GM13976 (cell line): ENCODE results near the gene CHRNA4.

Experiments used
- DNase-seq: peaks from one replicate; pipeline ENCODE4 v3.0.0; 2012; ENCODE audit warnings: low spot score
- in situ Hi-C: fragments of 300-500 bp; cut with MboI; formaldehyde crosslinking; loops from one replicate; pipeline ENCODE4 v1.12.0; 2022; ENCODE audit warnings: low sequenced_read_pairs, mixed read lengths, inconsistent platforms; ENCODE audit not compliant: unreplicated experiment
- TF ChIP-seq, protein P1 (sequence below): IDR thresholded peaks from 2 replicates; pipeline ENCODE4 v1.5.1; 2012; ENCODE audit warnings: borderline replicate concordance, mild to moderate bottlenecking; ENCODE audit not compliant: insufficient read depth; ENCODE audit errors: extremely low read depth, missing control alignments, control extremely low read depth

The CHRNA4 gene

DNA sequence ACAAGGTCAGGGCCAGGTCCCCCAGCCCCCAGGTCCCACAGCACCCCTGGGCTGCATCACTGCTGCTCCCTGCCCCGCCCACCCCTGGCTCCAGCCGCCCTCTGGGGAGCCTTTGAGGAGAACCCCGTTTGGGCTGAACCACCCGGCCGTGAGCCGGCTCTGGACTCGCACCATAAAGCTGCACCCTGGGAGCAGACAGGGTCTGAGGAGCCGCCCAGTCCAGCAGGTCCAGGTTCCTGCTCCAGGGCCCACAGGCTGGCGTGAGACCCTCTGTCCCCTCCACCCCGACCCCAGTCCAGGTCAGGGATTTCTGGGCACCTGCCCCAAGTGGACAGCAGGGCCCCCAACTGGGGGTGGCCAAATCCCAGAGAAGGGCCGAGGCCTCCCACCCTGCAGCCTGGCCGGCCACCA lies 8.3 kb downstream of the CHRNA4 start:
- in situ Hi-C loops, result no loop called here
- no peak for DNase-seq
- TF ChIP-seq, protein P1, sequence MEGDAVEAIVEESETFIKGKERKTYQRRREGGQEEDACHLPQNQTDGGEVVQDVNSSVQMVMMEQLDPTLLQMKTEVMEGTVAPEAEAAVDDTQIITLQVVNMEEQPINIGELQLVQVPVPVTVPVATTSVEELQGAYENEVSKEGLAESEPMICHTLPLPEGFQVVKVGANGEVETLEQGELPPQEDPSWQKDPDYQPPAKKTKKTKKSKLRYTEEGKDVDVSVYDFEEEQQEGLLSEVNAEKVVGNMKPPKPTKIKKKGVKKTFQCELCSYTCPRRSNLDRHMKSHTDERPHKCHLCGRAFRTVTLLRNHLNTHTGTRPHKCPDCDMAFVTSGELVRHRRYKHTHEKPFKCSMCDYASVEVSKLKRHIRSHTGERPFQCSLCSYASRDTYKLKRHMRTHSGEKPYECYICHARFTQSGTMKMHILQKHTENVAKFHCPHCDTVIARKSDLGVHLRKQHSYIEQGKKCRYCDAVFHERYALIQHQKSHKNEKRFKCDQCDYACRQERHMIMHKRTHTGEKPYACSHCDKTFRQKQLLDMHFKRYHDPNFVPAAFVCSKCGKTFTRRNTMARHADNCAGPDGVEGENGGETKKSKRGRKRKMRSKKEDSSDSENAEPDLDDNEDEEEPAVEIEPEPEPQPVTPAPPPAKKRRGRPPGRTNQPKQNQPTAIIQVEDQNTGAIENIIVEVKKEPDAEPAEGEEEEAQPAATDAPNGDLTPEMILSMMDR, result no peak

DNA sequence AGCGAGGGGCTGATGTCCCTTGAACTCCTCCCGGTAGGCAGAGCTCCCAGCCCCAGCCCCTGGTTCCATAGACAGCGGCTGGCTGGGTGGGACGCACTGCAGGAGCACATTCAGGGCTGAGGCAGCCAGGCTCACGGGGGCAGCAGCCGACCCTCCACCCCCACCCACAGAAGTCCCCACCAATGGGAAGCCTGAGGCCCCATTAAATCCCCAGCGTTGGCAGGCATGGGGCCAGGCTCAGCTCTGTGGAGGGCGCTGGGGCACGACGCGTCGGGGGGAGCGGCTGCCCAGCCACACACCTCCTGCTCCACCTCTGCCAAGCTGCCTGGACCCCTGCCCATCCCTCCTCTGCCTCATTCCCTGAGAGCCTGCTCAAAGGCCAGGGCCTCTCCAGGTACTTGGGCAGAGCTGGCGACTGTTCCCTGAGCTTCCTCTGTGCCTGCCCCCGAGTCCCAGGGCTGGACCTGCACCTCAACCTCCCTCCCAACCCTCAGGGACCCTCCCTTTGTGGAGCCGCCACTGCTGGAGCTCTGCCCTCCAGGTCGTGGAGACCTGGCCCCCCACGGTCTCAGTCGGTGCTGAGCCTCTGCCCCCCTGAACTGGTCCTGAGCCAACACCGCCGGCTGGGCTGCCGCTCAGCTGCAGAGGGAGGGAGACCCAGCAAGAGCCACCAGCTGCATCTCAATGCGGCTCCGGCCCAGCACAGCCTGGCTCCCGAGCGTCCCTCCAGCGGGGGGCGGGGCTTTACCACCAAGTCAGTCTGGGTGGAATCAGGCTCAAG lies 9.1 kb downstream of the CHRNA4 start:
- DNase-seq, result no peak
- TF ChIP-seq, protein P1, result no peak
- in situ Hi-C loops, result no loop called here

DNA sequence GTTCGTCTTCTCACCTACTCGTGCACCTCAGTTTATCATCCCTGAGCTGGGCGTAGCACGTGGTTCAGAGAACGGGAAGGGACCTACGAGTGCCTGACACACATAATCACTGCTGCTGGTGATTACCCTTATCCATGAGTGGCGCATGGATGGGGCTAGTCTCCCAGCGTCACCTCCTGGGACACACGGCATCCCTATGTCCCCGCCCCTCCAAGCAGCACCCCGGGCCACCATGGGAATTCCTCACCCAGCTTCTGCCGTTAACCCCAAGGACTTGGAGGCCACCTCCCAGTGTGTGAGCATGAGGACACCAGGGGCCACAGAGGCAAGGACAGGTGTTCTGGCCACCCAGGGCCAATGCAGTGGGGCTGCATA lies 9.8 kb downstream of the CHRNA4 start:
- DNase-seq, result no peak
- in situ Hi-C loops, result no loop called here
- TF ChIP-seq, protein P1, result no peak

DNA sequence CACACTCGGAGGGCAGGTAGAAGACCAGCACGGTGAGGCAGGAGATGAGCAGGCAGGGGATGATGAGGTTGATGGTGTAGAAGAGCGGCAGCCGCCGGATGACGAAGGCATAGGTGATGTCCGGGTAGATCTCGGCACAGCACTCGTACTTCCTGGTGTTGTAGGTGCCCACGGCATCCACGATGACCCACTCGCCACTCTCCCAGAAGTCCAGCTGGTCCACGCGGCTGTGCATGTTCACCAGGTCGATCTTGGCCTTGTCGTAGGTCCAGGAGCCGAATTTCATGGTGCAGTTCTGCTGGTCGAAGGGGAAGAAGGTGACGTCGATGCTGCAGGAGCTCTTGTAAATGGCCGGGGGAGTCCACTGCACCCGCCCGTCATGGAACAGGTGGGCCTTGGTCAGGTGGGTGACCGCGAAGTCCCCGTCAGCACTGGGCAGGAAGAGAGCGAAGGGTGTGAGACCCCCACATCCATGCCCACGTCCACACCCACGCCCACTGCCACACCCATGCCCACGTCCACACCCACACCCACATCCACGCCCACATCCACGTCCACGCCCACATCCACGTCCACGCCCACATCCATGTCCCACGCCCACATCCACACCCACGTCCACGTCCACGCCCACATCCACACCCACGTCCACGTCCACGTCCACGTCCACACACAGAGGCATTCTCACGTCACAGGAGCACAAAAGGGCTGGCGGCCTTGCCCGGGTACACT lies 10.4 kb downstream of the CHRNA4 start:
- DNase-seq, result no peak
- in situ Hi-C loops, result no loop called here
- TF ChIP-seq, protein P1, result no peak

DNA sequence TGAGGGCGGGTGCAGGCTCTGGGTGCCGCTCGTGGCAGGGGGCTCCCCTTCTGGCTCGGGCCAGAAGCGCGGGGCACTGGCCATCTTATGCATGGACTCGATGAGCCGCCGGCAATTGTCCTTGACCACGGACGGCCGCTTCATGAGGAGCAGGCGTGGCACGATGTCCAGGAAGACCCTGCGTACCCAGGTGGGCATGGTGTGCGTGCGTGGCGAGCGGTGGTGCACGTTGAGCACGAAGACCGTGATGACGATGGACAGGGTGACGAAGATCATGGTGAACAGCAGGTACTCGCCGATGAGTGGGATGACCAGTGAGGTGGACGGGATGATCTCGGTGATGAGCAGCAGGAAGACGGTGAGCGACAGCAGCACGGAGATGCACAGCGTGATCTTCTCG lies 11.0 kb downstream of the CHRNA4 start:
- no peak for DNase-seq
- TF ChIP-seq, protein P1, result no peak
- in situ Hi-C loops, result no loop called here

DNA sequence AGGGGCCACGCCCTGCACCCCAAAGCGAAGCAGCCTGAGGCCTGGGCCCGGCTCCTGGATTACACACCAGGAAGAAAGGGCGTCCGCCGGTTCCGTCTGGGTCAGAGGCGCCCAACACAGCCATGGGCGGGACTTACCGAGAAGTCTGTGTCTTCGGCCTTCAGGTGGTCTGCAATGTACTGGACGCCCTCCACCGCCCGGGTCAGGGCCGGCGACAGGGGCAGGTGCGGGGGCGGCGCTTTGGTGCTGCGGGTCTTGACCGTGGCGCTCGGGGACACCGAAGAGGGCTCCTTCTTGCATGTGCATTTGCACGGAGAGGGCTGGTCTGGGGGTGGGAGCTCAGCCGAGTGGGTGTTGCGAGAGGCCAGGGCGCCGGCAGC lies 11.6 kb downstream of the CHRNA4 start:
- no peak for DNase-seq
- in situ Hi-C loops, result no loop called here
- TF ChIP-seq, protein P1, result no peak
